Activated T-cell treated with anti-CD3 and anti-CD28 coated beads, Interleukin-2, amount 50 U/mL, for 72 hours (primary cell): Measurements from ENCODE around the gene CHCHD4. TPM values are rescaled to one million over a fixed set of nuclear protein-coding genes. Genes with fewer than 3 reads are reported as not detected.
"Not testable (repeated sequence)": the region's sequence is repeated elsewhere in the genome, so short reads cannot be mapped to it uniquely, and the experiment has no call there.

Experiments
- ATAC-seq, 2 donors: fragments of 150-1000 bp; cut with Tn5 transposase; replicated peaks in 1 of 2; 2 replicates each; pipeline ENCODE4 v1.10.0; 2021; ENCODE audit warnings: moderate library complexity in 2 of 2, mild to moderate bottlenecking in 1 of 2
- DNase-seq, 2 donors: peaks; one replicate each; pipeline ENCODE4 v3.0.0; 2021 to 2022; ENCODE audit warnings: mixed read lengths in 1 of 2
- H3K27ac Mint-ChIP-seq: one replicate; pipeline ENCODE4 v1.8.0; 2022; ENCODE audit warnings: mild to moderate bottlenecking, moderate library complexity, mixed read lengths
- H3K27me3 Mint-ChIP-seq: one replicate; pipeline ENCODE4 v1.8.0; 2022; ENCODE audit warnings: low read depth, mixed read lengths
- H3K36me3 Mint-ChIP-seq, 2 donors: one replicate each; pipeline ENCODE4 v1.8.0; 2022; ENCODE audit warnings: mixed read lengths in 2 of 2, mild to moderate bottlenecking in 1 of 2; ENCODE audit not compliant: insufficient read depth in 2 of 2
- H3K4me1 Mint-ChIP-seq: one replicate; pipeline ENCODE4 v1.8.0; 2022; ENCODE audit warnings: low read depth, mixed read lengths
- H3K4me3 Mint-ChIP-seq, 2 donors: one replicate each; pipeline ENCODE4 v1.8.0; 2022; ENCODE audit warnings: mild to moderate bottlenecking in 2 of 2, mixed read lengths in 2 of 2, moderate library complexity in 2 of 2
- H3K9me3 Mint-ChIP-seq, 2 donors: one replicate each; pipeline ENCODE4 v1.8.0; 2022; ENCODE audit warnings: mixed read lengths in 2 of 2
- total RNA-seq, 2 donors: library from RNA; stranded (reverse); gene quantifications; one replicate each; pipeline ENCODE4 v1.2.3, GENCODE V29; 2022

The CHCHD4 gene
- total RNA-seq, 2 donors from 2014 or later, result 14.7 to 15.6 TPM

DNA sequence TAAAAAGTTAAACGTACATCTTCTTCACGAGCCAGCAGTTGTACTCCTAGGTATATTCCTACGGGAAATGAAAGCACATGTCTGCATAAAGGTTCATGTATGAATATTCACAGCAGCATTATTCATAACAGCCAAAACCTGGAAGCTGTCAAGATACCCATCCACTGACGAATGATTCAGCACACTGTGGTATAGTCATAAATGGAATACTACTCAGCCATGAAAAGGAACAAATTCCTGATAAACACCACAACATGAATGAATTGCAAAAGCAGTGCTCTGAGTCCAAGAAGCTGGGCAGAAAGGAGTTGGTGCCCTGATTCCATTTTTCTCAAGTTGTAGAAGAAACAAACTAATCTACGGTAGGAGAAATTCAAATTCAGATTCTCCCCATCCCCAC lies 4.1 kb upstream of the CHCHD4 start:
- H3K27me3 Mint-ChIP-seq, result no peaks in the 10 kb centered on the region
- H3K4me1 Mint-ChIP-seq, result peaks cover 33% of the 10 kb centered on the region
- peak overlapping the region in 1 of 2 donors; percentile 36 for H3K4me3 Mint-ChIP-seq
- H3K27ac Mint-ChIP-seq, result peak overlapping the region; percentile 52
- ATAC-seq (no peak), DNase-seq (no peak)
- no peaks in the 10 kb centered on the region for H3K9me3 Mint-ChIP-seq
- H3K36me3 Mint-ChIP-seq, result peaks cover 12 to 23% of the 10 kb centered on the region in 2 donors

DNA sequence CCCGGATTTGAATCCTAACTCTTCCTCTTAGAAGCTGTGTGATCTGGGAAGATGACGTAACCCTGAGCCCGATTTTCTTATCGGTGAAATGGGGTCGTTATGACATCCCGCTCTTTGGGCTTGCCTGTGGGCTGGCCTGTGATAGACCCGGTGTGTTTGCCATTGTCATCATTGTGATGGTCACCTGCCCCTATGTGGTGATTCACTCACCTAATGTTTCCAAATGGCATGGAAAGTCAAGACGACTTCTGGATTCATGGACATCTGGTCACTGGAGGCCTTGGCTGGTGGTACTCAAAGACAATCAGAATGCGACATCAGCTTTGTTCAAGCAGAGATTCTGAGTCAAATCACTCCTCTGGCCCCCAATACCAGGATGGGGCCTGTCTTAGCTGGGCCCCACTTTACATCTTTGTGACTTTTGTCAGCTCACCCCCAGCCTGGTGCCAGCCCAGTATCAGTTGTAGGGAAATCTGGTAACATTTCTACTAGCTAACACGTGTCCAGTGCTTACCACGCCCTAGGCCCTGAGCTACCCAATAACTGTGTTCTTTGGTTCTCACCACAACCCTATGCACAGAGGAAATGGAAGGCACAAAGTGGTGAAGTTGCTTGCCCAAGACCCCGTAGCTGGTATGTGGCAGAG lies 3.0 kb upstream of the CHCHD4 start:
- Mint-ChIP-seq H3K4me3 (peak overlapping the region; percentile 12 to 20), H3K27ac (peak overlapping the region; percentile 52), H3K36me3 (peaks cover 12 to 21% of the 10 kb centered on the region in 2 donors), H3K9me3 (no peaks in the 10 kb centered on the region), H3K27me3 (no peaks in the 10 kb centered on the region), H3K4me1 (peaks cover 44% of the 10 kb centered on the region)
- ATAC-seq (no peak), DNase-seq (no peak)

DNA sequence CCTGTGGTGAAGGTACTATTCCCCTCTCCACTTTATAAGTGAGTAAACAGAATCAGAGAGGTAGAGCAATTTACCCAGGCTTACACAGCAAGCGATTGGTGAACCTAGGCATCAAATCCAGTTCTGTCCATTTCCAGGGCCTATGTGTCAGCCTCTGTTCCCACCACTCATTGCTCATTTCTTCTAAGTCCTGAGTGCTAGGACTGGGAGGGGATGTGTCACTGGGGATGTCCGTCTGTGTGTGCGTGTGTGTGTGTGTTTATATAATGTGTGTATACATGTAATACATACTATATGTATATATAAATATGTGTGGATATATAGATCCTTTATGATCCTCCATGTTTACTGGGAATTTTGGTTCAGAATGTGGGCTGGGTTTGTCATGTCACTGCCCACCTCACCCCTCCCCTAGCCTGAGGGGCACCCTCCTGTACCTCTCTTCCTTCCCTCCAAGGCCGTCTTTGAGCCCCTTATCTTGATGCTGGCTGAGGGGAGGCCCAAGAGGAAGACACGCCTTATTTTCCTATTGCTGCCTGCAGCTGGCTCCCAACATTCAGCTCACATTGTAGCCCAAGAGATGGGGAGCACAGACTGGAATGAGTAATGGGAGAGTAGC lies 2.3 kb upstream of the CHCHD4 start:
- ATAC-seq (no peak), DNase-seq (no peak)
- Mint-ChIP-seq H3K36me3 (peaks cover 13 to 19% of the 10 kb centered on the region in 2 donors), H3K27ac (peak overlapping the region; percentile 35), H3K9me3 (no peaks in the 10 kb centered on the region), H3K4me1 (peaks cover 50% of the 10 kb centered on the region), H3K4me3 (peak overlapping the region; percentile 94 to 98), H3K27me3 (no peaks in the 10 kb centered on the region)

DNA sequence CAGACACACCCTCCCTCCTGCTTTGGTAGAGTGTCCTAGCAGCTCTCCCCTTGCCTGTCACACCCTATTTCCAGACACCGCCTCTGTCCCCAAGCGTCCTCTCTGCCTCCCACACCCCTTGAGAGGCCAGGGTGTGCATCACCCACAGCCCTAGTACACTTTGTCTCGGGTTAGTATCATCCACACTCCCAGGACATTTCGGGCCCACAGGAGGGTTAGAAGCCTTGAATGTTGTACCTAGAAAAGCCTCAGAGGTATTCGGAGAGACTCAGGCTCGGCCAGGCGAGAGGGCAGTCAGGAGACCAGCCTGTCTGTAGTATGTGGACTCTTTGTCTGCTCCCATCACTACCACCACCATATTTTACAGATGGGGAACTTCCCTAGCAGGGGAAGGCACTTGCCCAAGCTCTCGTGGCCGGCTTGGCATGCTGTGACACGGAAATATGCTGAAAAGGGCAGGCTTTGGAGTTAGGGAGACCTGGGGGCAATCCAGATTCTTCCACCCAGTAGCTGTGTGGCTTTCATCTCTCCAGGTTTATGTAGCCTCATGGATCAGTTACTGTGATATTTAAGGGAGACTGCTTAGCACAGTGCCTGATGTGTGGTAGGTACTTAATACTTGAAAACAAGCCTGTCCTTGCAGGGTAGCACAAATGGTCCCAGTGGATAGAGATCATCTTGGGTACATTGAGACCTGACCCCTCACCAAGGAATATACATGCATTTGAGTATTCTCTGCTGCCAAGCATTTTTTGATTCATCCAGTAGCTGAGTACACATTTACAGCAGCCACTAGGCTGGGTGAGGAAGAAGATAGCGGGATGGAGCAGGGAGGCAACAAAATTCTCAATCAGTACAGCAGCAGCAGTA lies 1.6 kb upstream of the CHCHD4 start:
- Mint-ChIP-seq H3K27me3 (no peaks in the 10 kb centered on the region), H3K4me1 (peaks cover 58% of the 10 kb centered on the region), H3K27ac (peak overlapping the region; percentile 98), H3K9me3 (no peaks in the 10 kb centered on the region), H3K4me3 (peak overlapping the region; percentile 94 to 98), H3K36me3 (peaks cover 14 to 21% of the 10 kb centered on the region in 2 donors)
- DNase-seq (no peak), ATAC-seq (no peak)

DNA sequence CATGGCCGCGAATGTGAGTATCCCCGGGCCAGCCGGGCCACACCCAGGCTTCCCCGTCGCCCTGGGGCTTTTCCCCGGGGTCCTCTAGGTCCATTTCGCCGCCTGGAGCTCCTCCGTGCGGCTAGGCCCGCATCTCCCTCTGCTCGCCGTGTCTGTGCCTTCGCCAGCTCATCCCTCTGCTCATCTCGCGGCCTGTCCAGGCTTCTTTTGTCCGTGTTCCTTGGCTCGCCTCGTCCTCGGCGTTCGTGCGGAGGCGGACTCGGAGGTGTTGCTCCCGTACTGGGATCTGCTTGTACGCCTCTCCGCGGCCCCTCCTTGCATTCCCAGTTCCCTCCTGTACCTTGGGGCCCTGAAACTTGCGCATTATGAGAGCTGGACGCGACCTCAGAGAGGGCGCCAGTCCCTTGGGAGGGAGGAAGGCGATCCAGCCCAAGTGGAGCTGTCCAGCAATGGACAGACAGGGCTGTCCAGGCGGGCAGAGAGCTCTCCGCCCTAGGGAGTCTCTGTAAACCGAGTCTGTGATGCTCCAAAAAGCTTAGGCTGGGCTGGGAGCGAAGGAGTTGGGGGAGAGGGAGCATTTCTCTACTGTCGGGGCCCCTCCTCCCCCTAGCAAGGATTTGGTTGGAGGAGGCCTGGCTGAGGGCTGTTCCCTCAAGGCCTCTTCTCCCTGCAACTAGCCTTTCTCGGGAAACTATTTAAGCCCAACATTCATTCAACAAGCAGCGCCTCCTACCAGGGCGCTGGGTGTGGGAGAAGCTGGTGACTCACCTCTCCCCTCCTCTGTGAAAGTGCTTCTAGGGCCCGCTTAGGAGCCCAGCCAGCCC lies 735 bp upstream of the CHCHD4 start:
- H3K27ac Mint-ChIP-seq, result peak overlapping the region; percentile 98
- H3K9me3 Mint-ChIP-seq, result no peaks in the 10 kb centered on the region
- H3K4me3 Mint-ChIP-seq, result peak overlapping the region; percentile 94 to 98
- no peaks in the 10 kb centered on the region for H3K27me3 Mint-ChIP-seq
- DNase-seq (peak; percentile 55 to 71), ATAC-seq (peak; percentile 50 to 52)
- peaks cover 61% of the 10 kb centered on the region for H3K4me1 Mint-ChIP-seq
- peaks cover 14 to 26% of the 10 kb centered on the region in 2 donors for H3K36me3 Mint-ChIP-seq

DNA sequence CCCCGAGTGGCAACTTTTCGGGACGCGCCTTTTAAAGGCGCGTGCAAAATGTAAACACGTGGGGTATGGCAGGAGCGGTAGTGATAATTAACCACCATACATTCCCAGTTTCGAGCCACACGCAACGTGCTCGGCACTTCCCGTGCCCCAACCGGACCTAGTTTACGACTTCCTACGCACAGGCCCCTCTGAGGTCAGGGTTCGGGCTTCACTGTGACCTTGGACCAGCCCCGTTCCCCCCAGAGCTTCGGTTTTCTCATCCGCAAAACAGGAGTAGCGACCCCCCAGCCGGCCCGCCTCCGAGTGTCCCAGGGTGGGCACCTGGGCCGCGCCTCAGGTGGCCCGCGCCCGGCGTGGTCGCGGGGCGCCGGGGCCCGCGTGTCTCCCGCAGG lies 451 bp downstream of the CHCHD4 start:
- peaks cover 11 to 22% of the 10 kb centered on the region in 2 donors for H3K36me3 Mint-ChIP-seq
- peak; percentile 44 to 49 for ATAC-seq

DNA sequence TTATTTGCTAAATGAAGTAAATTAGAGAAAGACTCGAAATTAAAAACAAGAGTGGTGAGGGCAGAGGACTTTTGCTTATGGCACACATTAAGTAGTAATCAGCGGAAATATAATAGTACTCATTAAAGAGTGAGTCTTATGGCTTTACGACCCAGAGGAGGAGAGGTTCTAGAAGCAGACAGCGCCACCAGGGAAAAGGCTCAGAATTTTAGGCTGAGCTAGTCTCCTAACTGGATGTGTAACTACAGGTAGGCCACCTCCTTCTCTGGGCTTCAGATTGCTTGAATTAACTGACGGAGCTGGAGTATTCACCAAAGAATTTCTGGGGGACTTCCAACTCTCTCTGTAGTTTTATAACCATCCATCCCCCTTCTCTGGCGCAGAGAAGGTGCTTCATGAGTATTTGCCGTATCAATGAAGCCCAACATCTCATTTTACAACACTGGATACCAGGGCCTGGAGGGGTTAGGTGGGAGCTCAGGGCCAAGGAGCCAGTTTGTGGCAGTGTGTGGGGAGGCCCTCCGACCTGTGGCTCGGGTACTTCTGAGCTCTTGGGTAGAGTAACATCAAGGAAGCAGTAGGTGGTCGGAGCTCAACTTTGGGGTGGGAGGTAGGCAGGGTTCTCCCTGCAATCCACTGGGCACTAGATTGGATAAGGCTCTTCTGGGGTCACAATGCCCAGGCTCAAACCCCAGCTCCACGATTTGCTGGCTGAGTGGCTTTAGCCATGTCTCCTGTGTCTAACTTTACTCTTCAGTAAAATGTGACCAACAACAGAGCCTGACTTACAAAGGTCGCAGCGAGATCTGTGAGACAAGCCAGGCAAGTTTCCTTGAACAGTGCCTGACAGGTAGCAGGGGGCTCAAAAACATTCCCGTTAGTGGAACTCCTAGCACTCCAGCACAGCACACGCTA lies 1.1 kb downstream of the CHCHD4 start:
- ATAC-seq (no peak), DNase-seq (no peak)
- Mint-ChIP-seq H3K27me3 (no peaks in the 10 kb centered on the region), H3K27ac (peak overlapping the region; percentile 87), H3K36me3 (peaks cover 11 to 18% of the 10 kb centered on the region in 2 donors), H3K4me3 (peak overlapping the region; percentile 94 to 98), H3K9me3 (no peaks in the 10 kb centered on the region), H3K4me1 (peaks cover 62% of the 10 kb centered on the region)

More for the DNA sequence above, 451 bp downstream of the CHCHD4 start:
- DNase-seq, result peak; percentile 63 to 64
- Mint-ChIP-seq H3K4me1 (peaks cover 67% of the 10 kb centered on the region), H3K4me3 (peak overlapping the region; percentile 94 to 98), H3K9me3 (no peaks in the 10 kb centered on the region), H3K27ac (peak overlapping the region; percentile 87), H3K27me3 (no peaks in the 10 kb centered on the region)

DNA sequence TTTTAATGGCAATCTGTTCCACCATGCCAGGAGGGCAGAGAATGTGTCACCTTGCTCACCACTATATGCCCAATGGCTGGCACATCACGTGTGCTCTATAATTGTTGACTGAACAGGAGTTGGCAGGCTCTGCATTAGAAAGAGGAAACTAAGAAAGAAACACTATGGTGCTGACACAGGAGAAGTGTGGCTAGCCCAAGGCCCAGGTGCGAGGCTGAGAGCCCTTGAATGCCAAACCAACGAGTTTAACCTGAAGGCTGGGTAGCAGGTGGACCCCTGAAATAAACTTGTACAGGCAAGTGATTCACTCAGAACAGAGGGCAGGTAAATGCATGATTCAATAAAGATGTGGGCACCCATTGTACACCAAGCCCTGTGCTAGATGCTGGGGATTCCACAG lies 2.4 kb downstream of the CHCHD4 start:
- Mint-ChIP-seq H3K4me3 (peak overlapping the region; percentile 76 to 98), H3K9me3 (no peaks in the 10 kb centered on the region), H3K27ac (peak overlapping the region; percentile 75), H3K4me1 (peaks cover 49% of the 10 kb centered on the region), H3K27me3 (no peaks in the 10 kb centered on the region), H3K36me3 (peaks cover 5 to 11% of the 10 kb centered on the region in 2 donors)
- DNase-seq (no peak), ATAC-seq (no peak)

DNA sequence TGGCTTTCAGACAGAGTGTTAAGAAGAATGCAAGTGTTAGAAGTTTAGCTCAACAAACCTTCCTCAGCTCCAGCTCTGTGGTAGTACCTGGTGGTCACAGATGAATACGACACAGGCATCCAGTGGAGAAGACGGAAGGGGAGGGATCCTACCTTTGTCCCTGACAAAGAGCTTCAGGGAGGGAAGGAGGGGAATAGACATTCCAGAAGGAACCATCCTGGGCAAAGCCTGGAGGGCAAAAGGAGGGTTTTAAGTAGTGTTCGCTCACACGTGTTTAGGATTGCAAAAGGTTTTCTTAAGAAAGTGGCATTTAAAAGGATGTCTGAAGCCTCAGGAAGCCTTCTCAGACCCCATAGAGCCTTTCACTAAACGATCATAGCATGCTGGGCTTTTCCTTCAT lies 2.8 kb downstream of the CHCHD4 start:
- DNase-seq (no peak), ATAC-seq (no peak)
- H3K27ac Mint-ChIP-seq, result no peak overlapping the region
- H3K4me3 Mint-ChIP-seq, result no peak overlapping the region
- no peaks in the 10 kb centered on the region for H3K27me3 Mint-ChIP-seq
- no peaks in the 10 kb centered on the region for H3K9me3 Mint-ChIP-seq
- H3K4me1 Mint-ChIP-seq, result peaks cover 47% of the 10 kb centered on the region
- H3K36me3 Mint-ChIP-seq, result peaks cover 5 to 11% of the 10 kb centered on the region in 2 donors

DNA sequence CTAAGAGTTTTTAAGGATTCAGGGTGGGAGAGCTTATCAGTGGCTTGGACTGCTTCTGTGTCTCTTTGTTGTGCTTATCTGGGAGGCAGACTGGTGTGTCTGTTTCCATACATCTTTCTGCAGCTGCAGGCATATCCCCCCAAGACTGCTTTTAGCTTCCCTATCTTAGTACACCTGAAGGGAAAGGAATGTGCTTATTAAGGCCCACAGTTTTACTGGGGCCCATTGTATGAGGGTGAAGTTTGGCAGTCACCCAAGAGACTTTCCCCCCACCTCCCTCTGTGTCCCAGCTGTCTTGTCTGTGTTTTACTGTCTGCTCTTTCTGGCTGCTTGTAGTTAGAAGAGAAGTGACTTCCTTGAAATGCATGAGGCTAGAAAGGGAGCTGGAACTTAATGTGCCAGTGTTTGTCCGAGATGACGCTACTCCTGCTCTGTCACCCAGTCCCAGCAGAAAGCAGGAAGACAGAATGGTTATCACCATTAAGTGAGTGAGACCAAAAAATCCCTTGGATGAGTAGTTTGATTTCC lies 3.7 kb downstream of the CHCHD4 start:
- ATAC-seq, H3K4me3 Mint-ChIP-seq, DNase-seq, H3K27ac Mint-ChIP-seq, H3K27me3 Mint-ChIP-seq, H3K9me3 Mint-ChIP-seq: not testable (repeated sequence)
- Mint-ChIP-seq H3K4me1 (peaks cover 39% of the 10 kb centered on the region), H3K36me3 (peaks cover 5 to 11% of the 10 kb centered on the region in 2 donors)

DNA sequence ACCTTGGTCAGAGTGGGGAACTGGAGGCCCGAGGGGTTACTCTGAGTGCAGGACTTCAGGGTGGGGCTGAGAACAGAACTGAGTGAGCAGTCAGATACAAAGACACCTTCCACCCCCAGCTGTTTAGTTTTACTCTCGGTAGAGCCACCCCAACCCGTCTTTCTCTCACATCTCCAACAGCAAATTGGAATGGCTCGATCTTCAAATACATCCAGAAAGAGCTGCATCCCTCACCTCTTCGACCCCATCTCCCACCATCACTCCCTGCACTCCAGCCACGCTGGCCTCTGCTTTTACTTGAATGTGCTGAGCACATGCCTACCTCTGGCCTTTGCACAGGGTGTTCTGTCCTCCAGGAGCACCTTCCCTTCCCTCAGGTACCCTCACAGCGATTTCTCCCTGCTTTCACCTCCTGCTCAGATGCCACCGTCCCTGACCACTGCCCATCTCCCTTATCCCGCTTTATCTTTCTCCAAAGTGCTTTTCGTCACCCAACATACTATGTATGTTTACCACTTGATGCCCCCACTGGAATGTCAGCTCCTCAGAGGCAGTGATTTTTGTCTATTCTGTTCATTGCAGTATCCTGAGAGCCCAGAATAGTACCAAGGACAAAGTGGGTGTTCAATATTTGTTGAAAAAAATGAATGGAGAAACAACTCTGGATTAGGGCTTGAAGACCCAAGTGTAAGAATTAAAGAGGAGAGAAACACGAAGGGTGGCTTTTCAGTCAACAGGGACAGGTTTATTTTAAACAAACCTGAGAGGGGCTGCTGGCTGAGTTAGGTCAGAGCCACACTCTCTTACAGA lies 4.4 kb downstream of the CHCHD4 start:
- H3K27ac Mint-ChIP-seq, result no peak overlapping the region
- no peaks in the 10 kb centered on the region for H3K9me3 Mint-ChIP-seq
- H3K36me3 Mint-ChIP-seq, result peaks cover 3 to 9% of the 10 kb centered on the region in 2 donors
- no peak overlapping the region for H3K4me3 Mint-ChIP-seq
- DNase-seq (no peak), ATAC-seq (no peak)
- no peaks in the 10 kb centered on the region for H3K27me3 Mint-ChIP-seq
- peaks cover 36% of the 10 kb centered on the region for H3K4me1 Mint-ChIP-seq
